Thyroid gland (tissue), 4 donors: ENCODE results near the gene ELAVL2.

Source experiments
- CTCF ChIP-seq, 6 experiments: fragments of 200-600 bp in 3 of 6; fragments of 450-650 bp in 3 of 6; sonication (generic) in 3 of 6; IDR thresholded peaks; one replicate each; pipeline ENCODE4 v1.5.1; 2016 to 2019; ENCODE audit warnings: antibody characterized with exemption in 6 of 6, mild to moderate bottlenecking in 2 of 6, inconsistent platforms in 1 of 6, moderate library complexity in 1 of 6
- POLR2A ChIP-seq, 2 donors: fragments of 450-650 bp; IDR thresholded peaks; one replicate each; pipeline ENCODE4 v1.6.1; 2017; ENCODE audit warnings: antibody characterized with exemption in 2 of 2, mild to moderate bottlenecking in 2 of 2, moderate library complexity in 1 of 2

- TF ChIP-seq CTCF (IDR thresholded peaks at IDR 0.05) (no peak), POLR2A (IDR thresholded peaks at IDR 0.05) (no peak)
These were observed 71.5 kb downstream of the ELAVL2 start for GRCh38 chr9:23754551-23754950.
